ENCODE measurements around the gene TNNT1. TPM values are rescaled to one million over a fixed set of nuclear protein-coding genes. Genes with fewer than 3 reads are reported as not detected.

TNNT1 gene
- polyA plus RNA-seq, 1 of the 3 experiments (the other 2 are of a cell fraction): 39.5 TPM

- Histone ChIP-seq H3F3A (replicated peaks; ENCODE audit: insufficient read depth) (peaks cover 21% of the 10 kb centered on the region), H4K20me1 (ENCODE audit: insufficient read depth) (peaks cover 17% of the 10 kb centered on the region), H3K4me1 (ENCODE audit: control insufficient read depth in 1 of 2, insufficient read depth in 2 of 2, low read depth in 1 of 2, low read length in 1 of 2) (peaks cover 5 to 18% of the 10 kb centered on the region in 2 experiments; a peak in 1 of 4 replicates), H3K9me3 (no peaks in the 10 kb centered on the region), H3K27ac (ENCODE audit: low read depth in 2 of 2, low read length in 1 of 2) (no peak overlapping the region; a peak in 1 of 4 replicates), H3K27me3 (ENCODE audit: insufficient read depth) (no peaks in the 10 kb centered on the region), H3K4me2 (no peak overlapping the region), H3K4me3 (ENCODE audit: low read depth in 2 of 2, low read length in 1 of 2) (no peak overlapping the region), H3K79me2 (ENCODE audit: insufficient read depth) (no peaks in the 10 kb centered on the region), H3K9ac (no peak overlapping the region), H3K9me2 (no peaks in the 10 kb centered on the region), H3K36me3 (replicated peaks in 1 of 2; ENCODE audit: control insufficient read depth in 1 of 2, insufficient read depth in 2 of 2, low read length in 1 of 2) (peaks cover 0 to 14% of the 10 kb centered on the region in 2 experiments), H2AFZ (ENCODE audit: low read depth) (no peak overlapping the region)
- TF ChIP-seq MXI1 (IDR thresholded peaks at IDR 0.05; ENCODE audit: low read depth, low read length) (no peak), SMC3 (IDR thresholded peaks at IDR 0.05; ENCODE audit: low read depth, low read length) (peak; percentile 46), RCOR1 (IDR thresholded peaks at IDR 0.05; ENCODE audit: low read length) (no peak), RAD21 (IDR thresholded peaks at IDR 0.05; ENCODE audit: low read length) (peak; percentile 37), CHD2 (IDR thresholded peaks at IDR 0.05; ENCODE audit: low read length, partially characterized antibody) (no peak), FOXM1 (IDR thresholded peaks at IDR 0.05; ENCODE audit: low read depth) (no peak), CTCF (IDR thresholded peaks at IDR 0.05) (peak; percentile 63)
- DNase-seq: peak; percentile 92
- ChIA-PET CTCF (interaction anchor here (0.7 to 4.0 kb wide), 29 partner anchors 8 to 549 kb away, joined by 3 to 38 read pairs (median 4); partner anchors contain the start of genes DNAAF3, EPS8L1, PPP1R12C and RDH13), POLR2A (no interaction called here)
- WGBS (ENCODE audit: low lambda C conversion rate): 56% methylated on average over 17 of the region's 18 CpGs
Measured at GRCh38 chr19:55088543-55089341, 60.3 kb downstream of the TNNT1 start.

GRCh38 chr19:55088021-55088451 is 61.0 kb downstream of the TNNT1 start:
- Histone ChIP-seq H3K79me2 (ENCODE audit: insufficient read depth) (no peaks in the 10 kb centered on the region), H3K27ac (ENCODE audit: low read depth in 2 of 2, low read length in 1 of 2) (no peak overlapping the region; a peak in 1 of 4 replicates), H3K9me2 (no peaks in the 10 kb centered on the region), H3K9me3 (no peaks in the 10 kb centered on the region), H3K4me1 (ENCODE audit: control insufficient read depth in 1 of 2, insufficient read depth in 2 of 2, low read depth in 1 of 2, low read length in 1 of 2) (peaks cover 5 to 18% of the 10 kb centered on the region in 2 experiments; a peak in 1 of 4 replicates), H3F3A (replicated peaks; ENCODE audit: insufficient read depth) (peaks cover 21% of the 10 kb centered on the region), H3K4me3 (ENCODE audit: low read depth in 2 of 2, low read length in 1 of 2) (no peak overlapping the region), H4K20me1 (ENCODE audit: insufficient read depth) (peaks cover 17% of the 10 kb centered on the region), H3K9ac (no peak overlapping the region), H2AFZ (ENCODE audit: low read depth) (no peak overlapping the region), H3K36me3 (replicated peaks in 1 of 2; ENCODE audit: control insufficient read depth in 1 of 2, insufficient read depth in 2 of 2, low read length in 1 of 2) (peaks cover 0 to 14% of the 10 kb centered on the region in 2 experiments), H3K4me2 (no peak overlapping the region), H3K27me3 (ENCODE audit: insufficient read depth) (no peaks in the 10 kb centered on the region)
- ChIA-PET POLR2A (no interaction called here), CTCF (interaction anchor here (0.7 to 4.0 kb wide), 18 partner anchors 8 to 544 kb away, joined by 3 to 38 read pairs (median 6); partner anchors contain the start of genes DNAAF3, EPS8L1, PPP1R12C and RDH13)
- no peak for DNase-seq
- WGBS (ENCODE audit: low lambda C conversion rate): 83% methylated on average over 12 of the region's 12 CpGs
- no peak for TF ChIP-seq FOSL2 (IDR thresholded peaks at IDR 0.05; ENCODE audit: borderline replicate concordance, low read depth)
- no peak for TF ChIP-seq TCF12 (IDR thresholded peaks at IDR 0.05)
- TF ChIP-seq RAD21 (IDR thresholded peaks at IDR 0.05; ENCODE audit: low read length): no peak
- no peak for TF ChIP-seq PBX3 (IDR thresholded peaks at IDR 0.05)
- no peak for TF ChIP-seq FOXJ3 (CRISPR knock-in tag; IDR thresholded peaks at IDR 0.05)
- no peak for TF ChIP-seq TEAD4 (IDR thresholded peaks at IDR 0.05; ENCODE audit: borderline replicate concordance, insufficient read depth)
- no peak for TF ChIP-seq RXRA (IDR thresholded peaks at IDR 0.05; ENCODE audit: borderline replicate concordance, low read depth)
- TF ChIP-seq MEF2A (IDR thresholded peaks at IDR 0.05; ENCODE audit: borderline replicate concordance, low read depth): no peak
- no peak for TF ChIP-seq USF1 (IDR thresholded peaks at IDR 0.05; ENCODE audit: borderline replicate concordance, low read depth)
- TF ChIP-seq FOXM1 (IDR thresholded peaks at IDR 0.05; ENCODE audit: low read depth): no peak
- no peak for TF ChIP-seq EZH2phosphoT487 (IDR thresholded peaks at IDR 0.05; ENCODE audit: borderline replicate concordance, low read depth)
- TF ChIP-seq NFIC (IDR thresholded peaks at IDR 0.05; ENCODE audit: borderline replicate concordance): no peak
- no peak for TF ChIP-seq SMC3 (IDR thresholded peaks at IDR 0.05; ENCODE audit: low read depth, low read length)
- TF ChIP-seq CHD2 (IDR thresholded peaks at IDR 0.05; ENCODE audit: low read length, partially characterized antibody): no peak
- TF ChIP-seq SIN3A (IDR thresholded peaks at IDR 0.05; ENCODE audit: borderline replicate concordance, low read depth, low read length): no peak
- TF ChIP-seq CTCF (IDR thresholded peaks at IDR 0.05): no peak
- no peak for TF ChIP-seq GATA2 (CRISPR knock-in tag; IDR thresholded peaks at IDR 0.05)
- no peak for TF ChIP-seq RCOR1 (IDR thresholded peaks at IDR 0.05; ENCODE audit: low read length)
- TF ChIP-seq YY1 (IDR thresholded peaks at IDR 0.05; ENCODE audit: low read depth): no peak
- TF ChIP-seq ELF1 (IDR thresholded peaks at IDR 0.05): no peak
